Skeletal muscle tissue (tissue), 4 donors: ENCODE results near the gene CCDC71. TPM values are rescaled to one million over a fixed set of nuclear protein-coding genes. Genes with fewer than 3 reads are reported as not detected.

Experiments used
- H3K27ac ChIP-seq: one replicate; pipeline ENCODE4 v1.7.0; 2013; ENCODE audit warnings: mild to moderate bottlenecking, low read depth, low read length, inconsistent platforms
- H3K27me3 ChIP-seq, 3 donors: one replicate each; pipeline ENCODE4 v1.7.0; 2013; ENCODE audit warnings: low read length in 3 of 3; ENCODE audit not compliant: control insufficient read depth in 3 of 3, insufficient read depth in 3 of 3
- H3K36me3 ChIP-seq, 3 donors: one replicate each; pipeline ENCODE4 v1.7.0; 2013; ENCODE audit warnings: low read length in 3 of 3; ENCODE audit not compliant: control insufficient read depth in 3 of 3, insufficient read depth in 3 of 3
- H3K4me1 ChIP-seq, 3 donors: one replicate each; pipeline ENCODE4 v1.7.0; 2013; ENCODE audit warnings: low read length in 3 of 3, mild to moderate bottlenecking in 3 of 3; ENCODE audit not compliant: control insufficient read depth in 3 of 3, insufficient read depth in 3 of 3
- H3K4me3 ChIP-seq, 3 donors: one replicate each; pipeline ENCODE4 v1.7.0; 2013; ENCODE audit warnings: low read length in 3 of 3
- H3K9ac ChIP-seq, 3 donors: one replicate each; pipeline ENCODE4 v1.7.0; 2013; ENCODE audit warnings: low read length in 3 of 3, mild to moderate bottlenecking in 3 of 3, moderate library complexity in 2 of 3, low read depth in 1 of 3
- H3K9me3 ChIP-seq, 3 donors: one replicate each; pipeline ENCODE4 v1.7.0; 2013; ENCODE audit warnings: low read length in 3 of 3; ENCODE audit not compliant: control insufficient read depth in 3 of 3
- total RNA-seq: library from RNA; depleted of rRNA; stranded (reverse); fragments of >200 nt; gene quantifications from one replicate; pipeline ENCODE4 v1.2.3, GENCODE V29; 2014
- donor health status: Osteomylitis.

Gene CCDC71
- total RNA-seq, result 11.5 TPM

- H3K9ac ChIP-seq, result peak within 1 kb of the TSS; percentile 90 to 93 (median 92)
- peaks cover 19 to 24% (median 22%) of the 10 kb centered on the region in 3 donors for H3K36me3 ChIP-seq
- peaks cover 0 to 4% (median 0%) of the 10 kb centered on the region in 3 donors for H3K9me3 ChIP-seq
- peaks cover 30 to 57% (median 47%) of the 10 kb centered on the region in 3 donors for H3K4me1 ChIP-seq
- H3K27ac ChIP-seq, result peak within 1 kb of the TSS; percentile 87
- H3K27me3 ChIP-seq, result no peaks in the 10 kb centered on the region
- H3K4me3 ChIP-seq, result peak within 1 kb of the TSS; percentile 89 to 94 (median 91)
These were observed at the start of gene CCDC71 for GRCh38 chr3:49165771-49166751. Gene CCDC71 (minus strand): TSS chr3:49166331. CDS start chr3:49164208, 2,123 bp downstream.

GRCh38 chr3:49213998-49214397, 47.9 kb upstream of the CCDC71 start:
- Histone ChIP-seq H3K4me3 (no peak overlapping the region), H3K36me3 (peaks cover 0 to 4% (median 0%) of the 10 kb centered on the region in 3 donors), H3K9ac (no peak overlapping the region), H3K9me3 (no peaks in the 10 kb centered on the region), H3K27me3 (no peaks in the 10 kb centered on the region), H3K4me1 (peaks cover 4 to 19% (median 14%) of the 10 kb centered on the region in 3 donors), H3K27ac (no peak overlapping the region)

GRCh38 chr3:49213541-49213943, 47.4 kb upstream of the CCDC71 start:
- peaks cover 4 to 15% (median 10%) of the 10 kb centered on the region in 3 donors for H3K4me1 ChIP-seq
- H3K9me3 ChIP-seq, result no peaks in the 10 kb centered on the region
- no peak overlapping the region for H3K4me3 ChIP-seq
- no peak overlapping the region for H3K9ac ChIP-seq
- H3K36me3 ChIP-seq, result peaks cover 0 to 4% (median 0%) of the 10 kb centered on the region in 3 donors
- no peaks in the 10 kb centered on the region for H3K27me3 ChIP-seq
- H3K27ac ChIP-seq, result no peak overlapping the region

- H3K9me3 ChIP-seq, result no peaks in the 10 kb centered on the region
- H3K4me3 ChIP-seq, result peak overlapping the region; percentile 76 to 81 (median 78)
- H3K4me1 ChIP-seq, result peaks cover 5 to 8% (median 6%) of the 10 kb centered on the region in 3 donors
- H3K36me3 ChIP-seq, result no peaks in the 10 kb centered on the region
- peak overlapping the region; percentile 70 to 81 (median 77) for H3K9ac ChIP-seq
- H3K27me3 ChIP-seq, result no peaks in the 10 kb centered on the region
- peak overlapping the region; percentile 89 for H3K27ac ChIP-seq
These were observed 33.8 kb upstream of the CCDC71 start for GRCh38 chr3:49199900-49200281.

- Histone ChIP-seq H3K9ac (peak overlapping the region; percentile 72 to 84 (median 77)), H3K4me1 (peaks cover 5 to 8% (median 6%) of the 10 kb centered on the region in 3 donors), H3K4me3 (peak overlapping the region; percentile 76 to 81 (median 78)), H3K9me3 (no peaks in the 10 kb centered on the region), H3K36me3 (no peaks in the 10 kb centered on the region), H3K27me3 (no peaks in the 10 kb centered on the region), H3K27ac (peak overlapping the region; percentile 89)
These were observed 33.2 kb upstream of the CCDC71 start for GRCh38 chr3:49199239-49199899.

GRCh38 chr3:49198611-49199230, 32.6 kb upstream of the CCDC71 start:
- Histone ChIP-seq H3K9ac (peak overlapping the region; percentile 66 to 84 (median 72)), H3K27me3 (no peaks in the 10 kb centered on the region), H3K4me1 (peaks cover 5 to 8% (median 6%) of the 10 kb centered on the region in 3 donors), H3K27ac (peak overlapping the region; percentile 89), H3K9me3 (no peaks in the 10 kb centered on the region), H3K36me3 (no peaks in the 10 kb centered on the region), H3K4me3 (peak overlapping the region; percentile 50 to 76 (median 75))

- no peaks in the 10 kb centered on the region for H3K27me3 ChIP-seq
- H3K9me3 ChIP-seq, result no peaks in the 10 kb centered on the region
- H3K4me3 ChIP-seq, result no peak overlapping the region
- no peak overlapping the region for H3K27ac ChIP-seq
- no peaks in the 10 kb centered on the region for H3K36me3 ChIP-seq
- no peak overlapping the region for H3K9ac ChIP-seq
- H3K4me1 ChIP-seq, result peaks cover 5 to 8% (median 6%) of the 10 kb centered on the region in 3 donors
These were observed 32.0 kb upstream of the CCDC71 start for GRCh38 chr3:49198161-49198560.

- no peak overlapping the region for H3K27ac ChIP-seq
- H3K36me3 ChIP-seq, result no peaks in the 10 kb centered on the region
- no peaks in the 10 kb centered on the region for H3K4me1 ChIP-seq
- no peaks in the 10 kb centered on the region for H3K27me3 ChIP-seq
- no peak overlapping the region for H3K9ac ChIP-seq
- H3K4me3 ChIP-seq, result no peak overlapping the region
- H3K9me3 ChIP-seq, result no peaks in the 10 kb centered on the region
These were observed 25.6 kb upstream of the CCDC71 start for GRCh38 chr3:49191741-49192140.

- H3K4me1 ChIP-seq, result no peaks in the 10 kb centered on the region
- no peaks in the 10 kb centered on the region for H3K27me3 ChIP-seq
- H3K4me3 ChIP-seq, result no peak overlapping the region
- H3K9me3 ChIP-seq, result no peaks in the 10 kb centered on the region
- no peaks in the 10 kb centered on the region for H3K36me3 ChIP-seq
- H3K27ac ChIP-seq, result no peak overlapping the region
- no peak overlapping the region for H3K9ac ChIP-seq
These were observed 17.7 kb upstream of the CCDC71 start for GRCh38 chr3:49183873-49184272.
